ENCODE results near the gene VKORC1.

Gene VKORC1

GRCh38 chr16:31073142-31073969, 21.2 kb downstream of the VKORC1 start:
- peak; percentile 52 for DNase-seq (ENCODE audit: low read depth)
- TF ChIP-seq CTCF (IDR thresholded peaks at IDR 0.05; ENCODE audit: control insufficient read depth, insufficient read depth, low read depth, low read length, missing control alignments) = no peak
- H3K4me3 ChIP-seq (ENCODE audit: control insufficient read depth, low read depth, low read length) = peak overlapping the region; percentile 95

GRCh38 chr16:31072540-31073141, 22.0 kb downstream of the VKORC1 start:
- DNase-seq (ENCODE audit: low read depth) = no peak
- TF ChIP-seq CTCF (IDR thresholded peaks at IDR 0.05; ENCODE audit: control insufficient read depth, insufficient read depth, low read depth, low read length, missing control alignments) = no peak
- H3K4me3 ChIP-seq (ENCODE audit: control insufficient read depth, low read depth, low read length) = peak overlapping the region; percentile 95

GRCh38 chr16:31071861-31072260, 22.7 kb downstream of the VKORC1 start:
- no peak for TF ChIP-seq CTCF (IDR thresholded peaks at IDR 0.05; ENCODE audit: control insufficient read depth, insufficient read depth, low read depth, low read length, missing control alignments)
- H3K4me3 ChIP-seq (ENCODE audit: control insufficient read depth, low read depth, low read length) = peak overlapping the region; percentile 95
- DNase-seq (ENCODE audit: low read depth) = peak; percentile 76

- no peak for DNase-seq (ENCODE audit: low read depth)
- no peak for TF ChIP-seq CTCF (IDR thresholded peaks at IDR 0.05; ENCODE audit: control insufficient read depth, insufficient read depth, low read depth, low read length, missing control alignments)
- no peak overlapping the region for H3K4me3 ChIP-seq (ENCODE audit: control insufficient read depth, low read depth, low read length)
Measured at GRCh38 chr16:31067342-31067741, 27.3 kb downstream of the VKORC1 start.

GRCh38 chr16:31064882-31065461, 29.6 kb downstream of the VKORC1 start:
- DNase-seq (ENCODE audit: low read depth) = peak; percentile 86
- no peak overlapping the region; the same call in none of the 2 replicates for H3K4me3 ChIP-seq (ENCODE audit: control insufficient read depth, low read depth, low read length)
- TF ChIP-seq CTCF (IDR thresholded peaks at IDR 0.05; ENCODE audit: control insufficient read depth, insufficient read depth, low read depth, low read length, missing control alignments) = no peak

GRCh38 chr16:31063843-31064611, 30.6 kb downstream of the VKORC1 start:
- no peak for TF ChIP-seq CTCF (IDR thresholded peaks at IDR 0.05; ENCODE audit: control insufficient read depth, insufficient read depth, low read depth, low read length, missing control alignments)
- H3K4me3 ChIP-seq (ENCODE audit: control insufficient read depth, low read depth, low read length) = no peak overlapping the region
- no peak for DNase-seq (ENCODE audit: low read depth)

Data from AG09309 (cell line).